ENCODE data around the gene LDLRAD3. TPM values are rescaled to one million over a fixed set of nuclear protein-coding genes. Genes with fewer than 3 reads are reported as not detected.

The LDLRAD3 gene
- polyA plus RNA-seq, 4 donors: 21.3 to 27.8 (median 22.4) TPM

GRCh38 chr11:36253238-36253637, 309.4 kb downstream of the LDLRAD3 start:
- DNase-seq (ENCODE audit: low read depth in 4 of 4, low spot score in 3 of 4): no peak

DNA sequence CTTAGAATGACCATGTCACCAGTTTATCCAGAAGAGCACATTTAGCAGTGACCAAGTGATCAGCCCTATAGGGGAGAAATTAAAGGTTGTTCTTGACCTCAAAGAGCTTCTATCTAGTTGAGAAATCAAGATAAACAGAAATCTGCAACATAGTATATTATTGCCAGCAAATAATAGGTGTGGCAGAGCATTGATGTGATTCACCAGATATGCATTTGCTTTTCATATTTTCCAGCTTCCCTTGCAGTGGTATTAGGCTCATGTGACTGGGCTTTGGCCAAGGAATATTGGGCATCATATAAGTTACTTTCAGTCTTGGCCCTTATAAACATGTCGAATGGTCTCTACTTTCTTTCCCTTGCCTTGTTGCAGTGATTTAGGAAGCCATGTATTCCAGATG, 310.9 kb downstream of the LDLRAD3 start:
- DNase-seq (ENCODE audit: low read depth in 4 of 4, low spot score in 3 of 4): no peak

DNA sequence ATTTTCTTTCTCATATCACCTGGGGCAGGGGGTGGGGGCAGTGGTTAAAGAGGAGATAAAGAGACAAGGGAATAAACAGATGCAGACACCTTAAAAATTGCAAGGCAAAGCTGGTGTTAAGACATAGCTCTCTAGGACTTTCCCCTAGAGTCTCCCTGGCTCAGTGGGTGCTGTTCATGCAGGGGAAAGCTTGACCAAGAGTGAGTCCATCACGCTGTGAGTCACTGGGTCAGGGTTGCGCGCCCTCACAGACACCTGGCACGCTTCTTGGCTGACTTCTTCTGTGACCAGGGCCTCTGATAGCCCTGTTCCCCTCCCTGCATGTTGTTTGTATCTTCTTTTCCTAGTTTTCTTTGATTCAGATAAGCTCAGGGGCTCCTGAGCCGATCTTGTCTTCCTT, 313.5 kb downstream of the LDLRAD3 start:
- no peak for DNase-seq (ENCODE audit: low read depth in 4 of 4, low spot score in 3 of 4)

GRCh38 chr11:36258730-36259360, 315.0 kb downstream of the LDLRAD3 start:
- peak in 2 of 4 donors; percentile 38 to 48 for DNase-seq (ENCODE audit: low read depth in 4 of 4, low spot score in 3 of 4)

GRCh38 chr11:36261094-36261493, 317.2 kb downstream of the LDLRAD3 start:
- DNase-seq (ENCODE audit: low read depth in 4 of 4, low spot score in 3 of 4): no peak

DNA sequence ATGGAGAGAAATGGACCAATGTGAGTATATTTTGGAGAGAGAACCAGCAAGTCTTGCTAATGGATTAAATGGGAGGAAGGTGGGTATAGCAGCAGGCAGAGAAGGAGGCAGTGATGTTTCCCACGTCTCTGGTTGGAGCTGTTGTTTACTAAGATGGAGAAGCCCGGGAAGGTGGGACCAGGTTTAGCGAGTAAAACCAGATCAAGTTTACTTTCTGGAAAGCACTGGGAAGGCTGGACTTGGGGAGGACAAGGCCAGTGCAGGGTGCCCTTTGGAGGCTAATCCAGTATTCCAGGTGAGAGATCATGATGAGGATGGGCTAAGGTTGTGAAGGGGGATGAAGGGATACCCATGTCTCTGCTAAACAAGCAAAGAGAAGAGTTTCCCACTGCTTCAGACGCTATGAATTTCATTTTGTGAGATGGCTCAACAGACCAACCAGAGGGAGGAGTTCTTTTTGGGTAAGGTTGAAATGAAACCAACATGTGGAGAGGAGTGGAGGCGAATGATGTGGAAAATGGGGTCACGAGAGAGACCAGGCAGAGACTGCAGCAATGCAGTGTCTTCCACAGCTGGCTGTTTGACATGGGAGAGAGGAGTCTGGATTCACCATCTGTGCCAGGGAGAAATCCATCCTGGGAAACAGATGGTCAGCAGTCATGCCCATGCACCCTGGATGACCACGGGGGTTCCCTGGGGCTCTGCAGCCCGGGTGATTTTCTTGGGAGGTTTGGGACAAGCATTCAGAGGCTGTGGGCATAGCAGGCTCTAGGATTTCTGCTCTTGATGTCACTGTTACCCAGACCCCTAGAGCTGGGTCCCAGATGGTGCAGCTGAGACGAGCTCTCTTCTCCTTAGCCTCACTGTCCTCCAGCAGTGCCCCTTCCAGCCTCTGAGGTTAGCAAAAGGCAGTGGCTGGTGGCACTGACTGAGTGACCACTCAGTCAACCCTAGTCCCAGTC, 320.4 kb downstream of the LDLRAD3 start:
- no peak for DNase-seq (ENCODE audit: low read depth in 4 of 4, low spot score in 3 of 4)

DNA sequence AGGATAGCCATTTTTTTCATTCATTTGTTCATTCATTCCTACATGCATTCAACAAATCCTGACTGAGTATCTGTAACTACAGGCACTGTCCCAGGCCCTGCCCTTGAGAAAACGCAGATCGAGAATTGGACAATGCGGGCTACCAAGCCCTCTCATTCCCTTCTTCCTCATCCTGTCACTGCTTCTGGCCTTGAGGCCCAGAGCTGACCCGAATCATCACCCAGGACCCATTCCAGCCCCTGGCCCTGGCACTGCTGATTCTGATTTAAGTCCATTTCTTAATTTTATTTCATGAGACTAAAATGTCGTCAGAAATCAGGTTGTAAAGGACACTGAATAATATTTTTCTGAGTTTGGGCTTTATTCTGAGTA, 321.1 kb downstream of the LDLRAD3 start:
- no peak for DNase-seq (ENCODE audit: low read depth in 4 of 4, low spot score in 3 of 4)

- DNase-seq (ENCODE audit: low read depth in 4 of 4, low spot score in 3 of 4): peak in 2 of 4 donors; percentile 43 to 50
Observed at GRCh38 chr11:36265793-36266628, 322.1 kb downstream of the LDLRAD3 start.

DNA sequence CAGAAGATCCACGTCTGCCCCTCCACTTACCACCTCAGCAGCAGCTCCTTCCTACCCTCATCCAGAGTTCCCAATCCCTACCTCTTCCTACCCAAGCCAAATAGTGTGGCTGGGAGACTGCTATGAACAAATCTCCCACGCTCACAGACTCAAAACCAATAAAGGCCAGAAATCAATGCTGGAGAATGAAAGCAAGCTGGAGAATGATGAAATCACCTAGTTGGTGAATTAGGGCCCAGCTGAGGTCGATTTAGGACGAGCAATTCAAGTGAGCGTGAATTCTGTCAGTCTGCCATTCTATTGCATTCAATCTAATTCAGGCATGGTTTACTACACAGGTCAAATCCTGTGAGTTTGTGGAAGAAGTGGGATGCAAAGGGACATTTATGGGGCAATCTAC, 322.9 kb downstream of the LDLRAD3 start:
- DNase-seq (ENCODE audit: low read depth in 4 of 4, low spot score in 3 of 4): no peak

GRCh38 chr11:36268337-36268985, 324.6 kb downstream of the LDLRAD3 start:
- no peak for DNase-seq (ENCODE audit: low read depth in 4 of 4, low spot score in 3 of 4)

- no peak for DNase-seq (ENCODE audit: low read depth in 4 of 4, low spot score in 3 of 4)
Observed at GRCh38 chr11:36270701-36271100, 326.8 kb downstream of the LDLRAD3 start.

DNA sequence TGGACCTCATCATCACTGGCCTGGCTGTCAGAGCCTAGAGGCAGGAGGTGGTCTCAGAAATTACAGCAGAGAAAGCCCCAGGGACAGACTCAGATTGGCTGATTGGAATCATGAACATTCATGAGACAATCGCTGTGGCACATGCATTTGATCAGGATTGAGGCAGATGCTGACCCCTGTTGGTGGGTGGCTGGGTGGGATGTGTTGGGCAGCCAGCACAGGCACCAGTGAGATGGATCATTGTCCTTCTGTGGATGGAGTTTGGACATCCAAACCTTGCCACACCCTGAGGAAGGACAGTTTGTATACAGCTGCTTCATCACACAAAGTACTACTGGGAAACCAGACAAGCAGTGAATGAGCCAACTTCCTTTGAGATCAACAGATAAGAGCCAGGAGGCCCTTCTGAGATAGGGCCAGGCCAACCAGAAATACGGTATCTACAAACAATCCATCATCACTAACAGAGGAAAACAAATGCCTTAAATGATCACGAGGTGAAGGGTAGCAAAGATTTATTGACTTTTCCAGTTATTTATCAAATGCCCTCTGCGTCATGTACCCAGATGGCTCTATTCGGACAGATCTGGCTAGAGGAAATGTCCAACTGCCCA, 328.0 kb downstream of the LDLRAD3 start:
- no peak for DNase-seq (ENCODE audit: low read depth in 4 of 4, low spot score in 3 of 4)

DNA sequence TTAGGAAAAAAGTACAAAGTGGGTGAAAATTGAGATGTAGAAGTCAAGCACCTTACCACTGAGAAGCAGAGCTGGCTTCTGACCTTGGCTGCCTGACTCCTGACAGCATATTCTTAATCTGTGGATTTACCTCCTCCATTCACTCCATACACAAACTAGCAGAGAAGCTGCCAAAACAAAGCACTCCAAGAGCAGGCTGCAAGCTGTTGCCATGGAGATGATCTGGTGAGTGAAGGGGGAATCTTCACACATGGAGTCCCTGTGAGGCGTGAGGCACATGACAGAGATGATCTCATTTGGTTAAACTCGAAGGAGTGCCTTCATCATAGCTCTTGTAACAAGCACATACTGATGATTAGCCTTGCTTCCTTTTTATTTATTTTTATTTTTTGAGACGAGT, 329.2 kb downstream of the LDLRAD3 start:
- DNase-seq (ENCODE audit: low read depth in 4 of 4, low spot score in 3 of 4): no peak

- no peak for DNase-seq (ENCODE audit: low read depth in 4 of 4, low spot score in 3 of 4)
Observed at GRCh38 chr11:36274414-36274813, 330.6 kb downstream of the LDLRAD3 start.

DNA sequence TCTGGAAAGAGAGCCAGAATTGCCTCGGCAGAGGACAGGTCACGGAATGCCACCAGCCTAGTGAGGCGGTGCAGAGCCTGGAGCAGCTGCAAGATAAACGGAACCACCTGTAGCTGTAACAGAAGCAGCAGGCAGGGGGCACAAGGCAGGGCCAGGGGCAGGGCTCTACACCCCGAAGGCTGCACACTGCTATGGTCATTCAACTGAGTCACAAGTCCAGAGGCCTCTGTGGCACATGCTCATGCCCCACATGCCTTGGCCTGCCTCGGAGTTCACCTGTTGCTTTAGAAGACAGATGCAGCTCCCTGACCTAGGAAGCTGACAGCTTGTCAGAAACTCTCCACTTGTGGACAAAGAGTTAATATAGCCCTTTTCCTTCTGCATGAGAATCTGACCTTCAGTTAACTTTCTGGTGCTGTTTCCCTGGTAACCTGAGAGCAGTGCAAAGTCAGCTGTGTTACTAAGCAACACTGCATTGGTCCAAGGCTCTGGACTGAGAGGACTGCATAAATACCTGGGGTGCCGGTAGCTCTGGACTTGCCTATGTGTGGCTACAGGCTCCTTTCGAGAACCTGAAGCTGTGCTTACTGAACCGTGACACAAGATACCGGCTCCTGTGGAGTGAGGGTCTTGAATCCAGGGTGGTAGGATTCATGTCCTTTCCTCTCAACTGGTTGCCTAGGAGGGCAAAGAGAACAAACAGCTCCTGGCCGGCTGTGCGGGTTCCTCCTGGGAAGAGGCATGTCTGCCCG, 334.8 kb downstream of the LDLRAD3 start:
- peak in 3 of 4 donors; percentile 36 to 42 (median 39) for DNase-seq (ENCODE audit: low read depth in 4 of 4, low spot score in 3 of 4)

DNA sequence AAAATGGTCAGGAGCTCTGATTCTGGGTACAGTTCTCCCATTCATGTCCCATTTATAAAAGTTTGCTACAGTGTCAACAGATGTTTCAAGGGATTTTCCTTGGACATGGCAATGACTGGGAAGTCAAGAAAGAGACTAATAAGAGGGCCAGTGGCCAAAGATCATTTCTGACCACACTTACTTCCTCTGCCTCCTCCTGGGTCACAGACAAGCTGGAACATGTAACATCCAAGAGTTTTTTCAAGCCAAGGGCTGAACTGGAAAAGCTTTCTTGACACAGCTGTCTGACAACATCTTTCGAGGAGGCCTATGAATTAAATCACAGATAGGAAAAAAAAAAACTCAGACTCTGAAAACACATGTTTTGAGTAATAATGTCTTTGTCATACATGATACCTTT, 336.7 kb downstream of the LDLRAD3 start:
- no peak for DNase-seq (ENCODE audit: low read depth in 4 of 4, low spot score in 3 of 4)

Measured in left renal pelvis (tissue), 4 donors.